Naive thymus-derived CD4-positive, alpha-beta T cell (primary cell): ENCODE results near the gene ACSL5. TPM values are rescaled to one million over a fixed set of nuclear protein-coding genes. Genes with fewer than 3 reads are reported as not detected.
A peak's percentile ranks its signal among the peaks of the same experiment; 100 is the strongest.

ENCODE experiments used
- ATAC-seq: fragments of 150-1000 bp; cut with Tn5 transposase; 2 replicates; pipeline ENCODE4 v1.10.0; 2021; ENCODE audit warnings: mild to moderate bottlenecking, moderate library complexity
- CTCF ChIA-PET: fragments of 350-600 bp; sonication (Branson Sonifier 250); formaldehyde crosslinking; loops from one replicate; lab custom pipeline; 2021; ENCODE audit warnings: antibody characterized with exemption; lab: Charles Lee
- POLR2A ChIA-PET: fragments of 350-600 bp; sonication (Branson Sonifier 250); formaldehyde crosslinking; loops from one replicate; lab custom pipeline; 2021; ENCODE audit warnings: antibody characterized with exemption, inconsistent platforms; lab: Charles Lee
- DNase-seq, 9 donors: peaks; one replicate each; pipeline versions ENCODE4 v3.0.0 to v3.0.0-alpha.2; 2020 to 2022; ENCODE audit warnings: mixed read lengths in 1 of 9
- H3K27ac ChIP-seq: one replicate; pipeline ENCODE4 v1.7.0; 2013; ENCODE audit warnings: mild to moderate bottlenecking, low read depth, low read length, moderate library complexity
- H3K27me3 ChIP-seq, 2 donors: one replicate each; pipeline ENCODE4 v1.7.0; 2013; ENCODE audit warnings: low read length in 2 of 2, mild to moderate bottlenecking in 2 of 2, moderate library complexity in 2 of 2; ENCODE audit not compliant: control insufficient read depth in 2 of 2, insufficient read depth in 2 of 2
- H3K36me3 ChIP-seq, 3 experiments: 1 replicate in 2 of 3; 2 replicates in 1 of 3; pipeline ENCODE4 v1.7.0; 2013; ENCODE audit warnings: low read length in 3 of 3, mild to moderate bottlenecking in 3 of 3, moderate library complexity in 1 of 3; ENCODE audit not compliant: insufficient read depth in 3 of 3, control insufficient read depth in 2 of 3
- H3K4me1 ChIP-seq, 2 donors: one replicate each; pipeline ENCODE4 v1.7.0; 2013; ENCODE audit warnings: low read length in 2 of 2, mild to moderate bottlenecking in 2 of 2, moderate library complexity in 1 of 2; ENCODE audit not compliant: control insufficient read depth in 2 of 2, insufficient read depth in 2 of 2
- H3K4me3 ChIP-seq: 2 replicates; pipeline ENCODE4 v1.7.0; 2013; ENCODE audit warnings: mild to moderate bottlenecking, low read length
- H3K9me3 ChIP-seq, 3 experiments: 1 replicate in 2 of 3; 2 replicates in 1 of 3; pipeline ENCODE4 v1.7.0; 2013; ENCODE audit warnings: low read length in 3 of 3; ENCODE audit not compliant: control insufficient read depth in 2 of 3
- H3K27ac Mint-ChIP-seq, 9 donors: one replicate each; pipeline ENCODE4 v1.8.0; 2020 to 2022; ENCODE audit warnings: mixed read lengths in 9 of 9, mild to moderate bottlenecking in 8 of 9, moderate library complexity in 5 of 9, inconsistent platforms in 2 of 9
- H3K27me3 Mint-ChIP-seq, 5 donors: one replicate each; pipeline ENCODE4 v1.8.0; 2021 to 2022; ENCODE audit warnings: mixed read lengths in 5 of 5, mild to moderate bottlenecking in 1 of 5
- H3K36me3 Mint-ChIP-seq, 5 donors: one replicate each; pipeline ENCODE4 v1.8.0; 2020 to 2022; ENCODE audit warnings: mixed read lengths in 5 of 5, mild to moderate bottlenecking in 3 of 5, inconsistent platforms in 1 of 5
- H3K4me1 Mint-ChIP-seq, 7 donors: one replicate each; pipeline ENCODE4 v1.8.0; 2020 to 2022; ENCODE audit warnings: mixed read lengths in 7 of 7, mild to moderate bottlenecking in 3 of 7, inconsistent platforms in 1 of 7
- H3K4me3 Mint-ChIP-seq, 10 donors: one replicate each; pipeline ENCODE4 v1.8.0; 2020 to 2022; ENCODE audit warnings: mild to moderate bottlenecking in 10 of 10, mixed read lengths in 10 of 10, moderate library complexity in 6 of 10, inconsistent platforms in 2 of 10
- H3K9me3 Mint-ChIP-seq, 11 donors: one replicate each; pipeline ENCODE4 v1.8.0; 2020 to 2022; ENCODE audit warnings: mixed read lengths in 11 of 11, mild to moderate bottlenecking in 4 of 11, inconsistent platforms in 1 of 11, moderate library complexity in 1 of 11
- intact Hi-C, 2 donors: fragments of 100-400 bp; cut with micrococcal nuclease; formaldehyde crosslinking; loops; one replicate each; pipeline ENCODE4 v1.15.1; 2023
- polyA plus RNA-seq, 2 donors: library from polyadenylated mRNA; unstranded; fragments of 300-500 nt; fragmentation: Illumina TruSeq; gene quantifications; one replicate each; pipeline ENCODE4 v1.2.3, GENCODE V29; 2021
- total RNA-seq, 6 experiments: library from RNA in 5 of 6; stranded (reverse) in 5 of 6; gene quantifications; 1 replicate in 5 of 6; 2 replicates in 1 of 6; pipeline ENCODE4 v1.2.3 and lab custom pipeline; 2021 to 2026

Gene ACSL5
- total and polyA plus RNA-seq, 7 experiments from 2014 or later: 30.3 to 72.5 (median 39.7) TPM

DNA sequence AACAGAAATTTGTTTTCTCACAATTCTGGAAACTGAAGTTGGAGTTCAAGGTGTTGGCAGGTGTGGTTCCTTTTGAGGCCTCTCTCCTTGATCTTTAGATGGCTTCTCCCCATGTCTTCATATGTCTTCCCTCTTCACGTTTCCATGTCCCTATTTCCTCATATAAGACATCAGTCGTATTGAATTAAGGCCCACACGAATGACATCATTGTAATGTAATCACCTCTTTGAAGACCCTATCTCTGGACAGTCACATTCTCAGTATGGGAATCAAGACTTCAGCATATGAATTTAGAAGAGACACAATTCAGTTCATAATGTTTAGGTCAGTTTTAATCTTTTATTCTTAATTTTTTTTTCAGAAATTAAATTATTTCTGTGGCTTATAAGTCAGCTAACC, 92.9 kb downstream of the ACSL5 start:
- intact Hi-C loops: no loop called here
- Mint-ChIP-seq H3K4me1 (peaks cover 2 to 16% (median 2%) of the 10 kb centered on the region in 7 donors), H3K27ac (peak overlapping the region in 1 of 9 donors; percentile 7), H3K36me3 (peaks cover 6 to 40% (median 32%) of the 10 kb centered on the region in 5 donors), H3K9me3 (no peaks in the 10 kb centered on the region), H3K27me3 (no peaks in the 10 kb centered on the region), H3K4me3 (no peak overlapping the region)
- POLR2A ChIA-PET: no interaction called here
- Histone ChIP-seq H3K4me1 (no peaks in the 10 kb centered on the region), H3K4me3 (no peak overlapping the region), H3K36me3 (peaks cover 0 to 32% (median 16%) of the 10 kb centered on the region in 3 experiments), H3K9me3 (no peaks in the 10 kb centered on the region), H3K27ac (no peak overlapping the region), H3K27me3 (no peaks in the 10 kb centered on the region)
- ATAC-seq (no peak), DNase-seq (no peak)
- CTCF ChIA-PET: no interaction called here

DNA sequence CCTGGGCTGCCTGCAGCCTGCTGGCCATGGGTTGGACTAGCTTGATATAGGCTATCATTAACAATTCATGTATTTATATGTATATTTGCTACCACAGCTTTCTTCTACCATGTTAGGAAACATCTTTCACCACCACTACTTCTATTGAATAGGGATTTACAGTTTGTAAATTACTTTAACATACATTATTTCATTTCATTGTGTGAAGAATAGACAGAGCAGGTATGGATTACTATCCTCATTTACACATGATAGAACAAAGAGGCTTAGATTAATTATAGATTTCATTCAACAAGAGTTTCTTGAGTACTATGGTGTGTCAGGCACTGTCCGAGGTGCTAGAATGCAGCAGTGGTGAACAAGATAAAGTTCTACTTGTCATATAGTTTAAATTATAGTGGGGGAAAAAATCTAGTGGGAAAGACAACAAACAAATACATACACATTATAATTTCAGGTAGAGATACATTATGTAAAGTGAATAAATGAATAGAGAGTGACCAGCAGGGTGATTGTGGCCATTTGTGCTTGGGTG, 93.7 kb downstream of the ACSL5 start:
- H3K36me3 ChIP-seq: peaks cover 0 to 29% (median 16%) of the 10 kb centered on the region in 3 experiments
- no peaks in the 10 kb centered on the region for H3K27me3 ChIP-seq
- Mint-ChIP-seq H3K27ac (peak overlapping the region in 1 of 9 donors; percentile 74), H3K9me3 (no peaks in the 10 kb centered on the region), H3K4me1 (peaks cover 4 to 20% (median 6%) of the 10 kb centered on the region in 7 donors), H3K4me3 (no peak overlapping the region), H3K27me3 (no peaks in the 10 kb centered on the region), H3K36me3 (peaks cover 6 to 37% (median 32%) of the 10 kb centered on the region in 5 donors)
- no peak overlapping the region for H3K27ac ChIP-seq
- intact Hi-C loops: no loop called here
- ATAC-seq: no peak
- H3K4me3 ChIP-seq: no peak overlapping the region
- CTCF ChIA-PET: no interaction called here
- DNase-seq: no peak
- POLR2A ChIA-PET: no interaction called here
- no peaks in the 10 kb centered on the region for H3K9me3 ChIP-seq
- no peaks in the 10 kb centered on the region for H3K4me1 ChIP-seq

DNA sequence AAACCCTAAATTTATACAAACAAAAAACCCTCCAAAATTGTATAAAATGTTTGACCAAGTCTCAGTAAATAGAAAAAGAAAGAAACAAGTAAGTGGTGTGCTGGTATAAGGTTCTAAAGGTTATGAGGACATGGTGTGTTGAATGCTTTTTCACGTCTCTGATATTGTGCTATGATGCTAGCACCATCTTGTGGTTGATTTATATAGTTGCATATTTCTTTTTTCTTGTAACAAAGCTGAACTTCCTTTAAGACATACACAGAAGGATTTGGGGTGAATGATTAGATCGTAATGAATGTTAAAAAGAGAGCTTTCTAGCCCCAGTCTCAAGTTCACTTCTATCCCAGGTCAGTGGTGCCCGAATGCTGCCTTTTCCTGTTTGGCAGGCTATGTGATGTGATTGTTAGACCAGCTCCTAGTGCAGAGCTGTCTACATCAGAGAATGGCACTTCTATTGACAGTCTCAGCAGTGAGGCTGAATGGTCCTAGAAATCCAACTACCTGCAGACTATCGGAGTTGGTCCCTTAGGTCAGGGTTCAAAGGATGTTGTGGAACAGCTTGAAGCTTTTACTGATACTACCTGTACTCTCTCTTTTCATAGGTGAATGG, 98.1 kb downstream of the ACSL5 start:
- Histone ChIP-seq H3K27ac (no peak overlapping the region), H3K27me3 (no peaks in the 10 kb centered on the region), H3K4me3 (no peak overlapping the region), H3K36me3 (peaks cover 0 to 4% (median 0%) of the 10 kb centered on the region in 3 experiments), H3K4me1 (no peaks in the 10 kb centered on the region), H3K9me3 (no peaks in the 10 kb centered on the region)
- ATAC-seq (peak; percentile 82), DNase-seq (peak in 6 of 9 donors; percentile 8 to 50 (median 34))
- peak overlapping the region in 2 of 9 donors; percentile 3 to 56 for H3K27ac Mint-ChIP-seq
- H3K4me1 Mint-ChIP-seq: peaks cover 4 to 27% (median 11%) of the 10 kb centered on the region in 7 donors
- intact Hi-C loops: loop anchor here (2.0 to 10.0 kb wide), 8 partner anchors 25 to 1093 kb away; partner anchors contain the start of genes VTI1A (in 1 of the 2) and ZDHHC6 (in 1 of the 2)
- no peak overlapping the region for H3K4me3 Mint-ChIP-seq
- ChIA-PET POLR2A (interaction anchor here (0.7 to 0.9 kb wide), 2 partner anchors 25 to 288 kb away, joined by 3 to 4 read pairs; partner anchors contain the start of genes GPAM and VTI1A), CTCF (interaction anchor here (0.6 to 1.4 kb wide), 14 partner anchors 8 to 357 kb away, joined by 3 to 5 read pairs (median 3); partner anchors contain the start of gene GPAM)
- no peaks in the 10 kb centered on the region for H3K27me3 Mint-ChIP-seq
- H3K36me3 Mint-ChIP-seq: peaks cover 0 to 14% (median 6%) of the 10 kb centered on the region in 5 donors
- no peaks in the 10 kb centered on the region for H3K9me3 Mint-ChIP-seq

DNA sequence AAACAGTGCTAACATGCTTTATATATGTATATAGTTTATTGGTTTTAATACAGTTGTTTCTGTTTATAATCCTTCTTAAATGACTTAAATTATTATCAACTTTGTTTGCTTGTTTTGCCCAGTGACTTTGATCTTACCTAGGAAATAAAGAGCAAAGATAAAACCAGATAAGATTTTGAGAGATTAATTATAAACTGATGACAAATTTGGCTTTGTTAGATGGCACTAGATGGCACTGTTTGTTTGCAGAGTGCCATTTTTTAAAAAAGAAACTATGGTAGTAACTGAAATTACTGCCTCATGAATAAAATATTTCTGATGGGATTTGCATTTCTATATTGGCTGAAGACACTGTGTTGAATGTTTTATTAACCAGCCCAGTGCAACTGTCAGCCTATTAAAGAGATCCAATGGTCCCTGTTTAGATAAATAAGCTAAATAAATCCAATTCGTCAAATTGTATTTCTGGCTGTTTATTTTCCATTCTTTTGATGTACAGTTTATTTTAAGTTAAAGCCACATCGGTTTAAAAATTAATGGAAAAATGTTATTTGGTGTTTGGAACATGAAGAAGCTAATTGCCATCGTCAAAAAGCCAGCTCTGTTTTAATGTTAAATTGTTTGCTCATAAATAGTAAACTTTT, 101.8 kb downstream of the ACSL5 start:
- DNase-seq: peak in 1 of 9 donors; percentile 5
- CTCF ChIA-PET: interaction anchor here (0.6 to 2.1 kb wide), 8 partner anchors 13 to 912 kb away, joined by 3 to 7 read pairs (median 4); no protein-coding TSS in a partner anchor

More for the DNA sequence above, 101.8 kb downstream of the ACSL5 start:
- Histone ChIP-seq H3K36me3 (no peaks in the 10 kb centered on the region), H3K27ac (no peak overlapping the region), H3K9me3 (no peaks in the 10 kb centered on the region), H3K4me1 (no peaks in the 10 kb centered on the region), H3K4me3 (no peak overlapping the region), H3K27me3 (no peaks in the 10 kb centered on the region)
- Mint-ChIP-seq H3K4me3 (no peak overlapping the region), H3K4me1 (peaks cover 4 to 27% (median 14%) of the 10 kb centered on the region in 7 donors), H3K36me3 (peaks cover 0 to 6% (median 0%) of the 10 kb centered on the region in 5 donors), H3K9me3 (no peaks in the 10 kb centered on the region), H3K27me3 (no peaks in the 10 kb centered on the region), H3K27ac (no peak overlapping the region)
- POLR2A ChIA-PET: no interaction called here
- intact Hi-C loops: loop anchor here (5.0 to 10.0 kb wide), 4 partner anchors 632 to 1089 kb away; no protein-coding TSS in a partner anchor
- ATAC-seq: no peak

Other genes starting within 250 kb of the ACSL5 start
- gene GPAM, start 190.4 kb upstream of the ACSL5 start, total RNA-seq: 10 to 100 TPM in 1 of 5 experiments, 1 to 10 TPM in 4; 3.7 to 11.3 (median 6.6) TPM
- 1 to 10 TPM; 2.6 to 3.3 TPM for gene GPAM, start 190.4 kb upstream of the ACSL5 start, polyA plus RNA-seq
- gene TECTB, start 90.7 kb upstream of the ACSL5 start, total RNA-seq: not detected
- gene TECTB, start 90.7 kb upstream of the ACSL5 start, polyA plus RNA-seq: not detected
- gene ZDHHC6, start 72.8 kb downstream of the ACSL5 start, total RNA-seq: 10 to 100 TPM; 34.3 to 66.3 (median 50.9) TPM
- gene ZDHHC6, start 72.8 kb downstream of the ACSL5 start, polyA plus RNA-seq: 10 to 100 TPM; 29.9 to 32.4 TPM
- 10 to 100 TPM; 40.2 to 56.8 (median 51.4) TPM for gene VTI1A, start 73.1 kb downstream of the ACSL5 start, total RNA-seq
- gene VTI1A, start 73.1 kb downstream of the ACSL5 start, polyA plus RNA-seq: 10 to 100 TPM; 21.7 to 27.2 TPM